ENCODE data around the gene SLC35B2.

SLC35B2 gene

GRCh38 chr6:44254191-44255104 is 2.9 kb downstream of the SLC35B2 start:
- no peak for DNase-seq (ENCODE audit: low read depth in 2 of 2)

GRCh38 chr6:44253307-44254101 is 3.8 kb downstream of the SLC35B2 start:
- no peak for DNase-seq (ENCODE audit: low read depth in 2 of 2)

GRCh38 chr6:44251576-44252524 is 5.5 kb downstream of the SLC35B2 start:
- DNase-seq (ENCODE audit: low read depth in 2 of 2), result no peak

DNA sequence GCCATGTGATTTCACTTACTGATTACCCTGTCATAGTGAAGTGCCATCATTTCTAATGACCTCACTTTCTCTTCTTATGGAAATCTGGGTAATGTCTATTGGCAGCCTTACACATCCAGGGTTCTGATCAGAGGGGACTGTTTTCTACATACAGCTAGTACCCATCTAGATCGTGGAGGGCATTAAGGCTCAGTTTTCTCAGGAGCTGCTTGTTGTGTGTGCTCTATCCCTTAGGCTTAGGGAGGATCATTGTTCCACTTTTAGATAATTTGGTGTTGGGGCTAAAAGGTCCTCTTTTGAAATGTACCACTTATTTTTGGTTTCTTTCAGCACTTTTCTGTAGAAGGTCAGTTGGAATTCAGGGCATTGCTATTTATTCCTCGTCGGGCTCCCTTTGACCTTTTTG is 6.6 kb downstream of the SLC35B2 start:
- no peak for DNase-seq (ENCODE audit: low read depth in 2 of 2)

- DNase-seq (ENCODE audit: low read depth in 2 of 2), result no peak
Measured at GRCh38 chr6:44250067-44250717, 7.1 kb downstream of the SLC35B2 start.

- DNase-seq (ENCODE audit: low read depth in 2 of 2), result no peak
Measured at GRCh38 chr6:44249082-44249748, 8.1 kb downstream of the SLC35B2 start.

DNA sequence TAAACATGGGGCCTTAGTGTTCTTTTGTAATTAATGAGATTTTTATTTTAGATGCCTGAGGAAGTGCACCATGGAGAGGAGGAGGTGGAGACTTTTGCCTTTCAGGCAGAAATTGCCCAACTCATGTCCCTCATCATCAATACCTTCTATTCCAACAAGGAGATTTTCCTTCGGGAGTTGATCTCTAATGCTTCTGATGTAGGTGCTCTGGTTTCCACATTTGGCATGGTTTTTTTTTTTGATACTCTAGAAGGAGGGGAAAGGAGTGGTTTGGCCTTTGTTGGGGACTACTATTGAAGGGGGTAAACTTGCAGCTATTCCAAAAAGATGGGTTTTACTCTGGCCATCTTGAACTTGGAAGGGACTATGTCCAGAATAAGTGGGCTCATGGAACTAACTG is 8.7 kb downstream of the SLC35B2 start:
- DNase-seq (ENCODE audit: low read depth in 2 of 2), result no peak

GRCh38 chr6:44247338-44248302 is 9.7 kb downstream of the SLC35B2 start:
- peak; percentile 88 to 90 for DNase-seq (ENCODE audit: low read depth in 2 of 2)

DNA sequence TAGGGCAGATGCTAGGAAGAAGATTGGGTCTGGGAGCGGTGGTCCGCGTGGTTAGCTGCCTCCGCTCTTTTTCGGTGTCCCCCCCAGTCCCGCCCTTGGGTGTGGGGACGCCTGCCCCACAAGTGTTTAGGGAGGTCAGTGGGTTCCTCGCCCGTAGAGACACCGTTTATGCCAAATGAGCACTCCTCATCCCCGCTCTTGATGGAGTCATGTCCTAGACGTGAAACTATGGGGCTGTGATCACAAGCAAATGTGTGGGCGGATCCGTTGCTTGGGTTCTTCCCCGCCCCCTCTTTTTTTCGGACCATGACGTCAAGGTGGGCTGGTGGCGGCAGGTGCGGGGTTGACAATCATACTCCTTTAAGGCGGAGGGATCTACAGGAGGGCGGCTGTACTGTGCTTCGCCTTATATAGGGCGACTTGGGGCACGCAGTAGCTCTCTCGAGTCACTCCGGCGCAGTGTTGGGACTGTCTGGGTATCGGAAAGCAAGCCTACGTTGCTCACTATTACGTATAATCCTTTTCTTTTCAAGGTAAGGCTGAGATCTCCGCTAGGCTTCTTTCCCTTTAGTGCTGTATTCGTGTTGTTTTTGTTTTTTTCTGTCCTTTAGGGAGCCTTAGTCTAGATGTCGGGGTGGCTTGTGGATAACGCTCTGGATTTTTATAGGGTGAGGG is 10.5 kb downstream of the SLC35B2 start, which contains the start of gene HSP90AB1:
Gene HSP90AB1 (plus strand): TSS at position 439 of the 675 bp plus-strand sequence. CDS start 1,529 bp downstream, outside the sequence.
- DNase-seq (ENCODE audit: low read depth in 2 of 2), result peak; percentile 91 to 98

- DNase-seq (ENCODE audit: low read depth in 2 of 2), result peak; percentile 69 to 75
Measured at GRCh38 chr6:44245912-44246662, 11.2 kb downstream of the SLC35B2 start.

DNA sequence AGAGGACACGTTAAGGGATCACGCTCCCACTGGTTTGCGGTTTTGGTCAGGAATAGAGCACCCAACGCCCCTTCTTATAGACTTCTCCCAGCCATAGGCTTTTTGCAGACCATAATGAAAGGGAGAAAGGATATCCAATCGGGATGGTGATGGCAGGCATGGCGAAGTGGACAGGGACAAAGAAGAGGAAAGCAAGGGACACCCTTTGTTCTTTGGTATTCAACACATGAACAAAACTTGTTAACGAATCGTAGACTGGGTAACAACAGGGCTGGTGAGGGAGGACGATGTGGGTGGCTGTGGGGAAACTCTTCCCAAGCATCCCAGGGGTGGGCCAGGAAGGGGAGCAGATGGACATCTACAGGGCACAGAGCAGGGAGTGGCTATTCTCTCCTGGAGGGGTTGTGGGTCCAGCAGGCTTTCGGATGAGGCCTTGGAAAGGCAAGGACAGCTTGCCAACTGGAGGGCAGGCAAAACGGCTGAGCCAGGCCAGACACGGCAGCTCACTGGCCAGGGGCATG is 11.9 kb downstream of the SLC35B2 start:
- DNase-seq (ENCODE audit: low read depth in 2 of 2), result no peak

GRCh38 chr6:44243345-44243744 is 14.0 kb downstream of the SLC35B2 start:
- DNase-seq (ENCODE audit: low read depth in 2 of 2), result no peak

GRCh38 chr6:44238687-44239350 is 18.5 kb downstream of the SLC35B2 start:
- no peak for DNase-seq (ENCODE audit: low read depth in 2 of 2)

DNA sequence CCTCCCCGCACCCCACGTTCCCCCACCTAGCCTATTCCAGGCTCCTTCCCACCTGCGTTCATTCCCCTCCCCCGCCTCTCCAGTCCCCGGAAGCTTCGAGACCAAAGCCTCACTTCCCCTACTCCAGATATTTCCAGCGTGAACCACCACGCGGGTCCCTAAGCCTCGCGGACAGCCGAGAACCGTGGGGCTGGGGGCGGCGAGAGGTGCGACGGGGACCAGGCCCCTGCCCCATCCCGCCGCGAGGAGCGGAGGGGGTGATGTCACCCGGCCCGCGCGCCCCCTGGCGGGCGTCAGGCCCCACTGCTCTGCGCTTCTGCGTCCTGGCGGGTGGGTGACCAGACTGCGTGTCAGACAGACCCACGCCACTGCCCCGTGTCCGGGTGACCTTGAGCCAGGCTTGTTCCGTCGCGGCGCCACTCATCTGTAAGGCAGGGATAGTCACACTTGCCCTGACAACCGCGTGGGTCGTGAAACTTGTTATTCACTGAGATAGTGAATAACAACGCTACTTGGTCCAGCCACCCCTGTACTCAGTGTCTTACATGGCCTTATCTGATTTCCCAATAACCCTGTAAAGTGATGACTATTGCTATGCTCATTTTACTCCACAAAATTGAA is 19.4 kb downstream of the SLC35B2 start:
- DNase-seq (ENCODE audit: low read depth in 2 of 2), result peak; percentile 48 to 55

DNA sequence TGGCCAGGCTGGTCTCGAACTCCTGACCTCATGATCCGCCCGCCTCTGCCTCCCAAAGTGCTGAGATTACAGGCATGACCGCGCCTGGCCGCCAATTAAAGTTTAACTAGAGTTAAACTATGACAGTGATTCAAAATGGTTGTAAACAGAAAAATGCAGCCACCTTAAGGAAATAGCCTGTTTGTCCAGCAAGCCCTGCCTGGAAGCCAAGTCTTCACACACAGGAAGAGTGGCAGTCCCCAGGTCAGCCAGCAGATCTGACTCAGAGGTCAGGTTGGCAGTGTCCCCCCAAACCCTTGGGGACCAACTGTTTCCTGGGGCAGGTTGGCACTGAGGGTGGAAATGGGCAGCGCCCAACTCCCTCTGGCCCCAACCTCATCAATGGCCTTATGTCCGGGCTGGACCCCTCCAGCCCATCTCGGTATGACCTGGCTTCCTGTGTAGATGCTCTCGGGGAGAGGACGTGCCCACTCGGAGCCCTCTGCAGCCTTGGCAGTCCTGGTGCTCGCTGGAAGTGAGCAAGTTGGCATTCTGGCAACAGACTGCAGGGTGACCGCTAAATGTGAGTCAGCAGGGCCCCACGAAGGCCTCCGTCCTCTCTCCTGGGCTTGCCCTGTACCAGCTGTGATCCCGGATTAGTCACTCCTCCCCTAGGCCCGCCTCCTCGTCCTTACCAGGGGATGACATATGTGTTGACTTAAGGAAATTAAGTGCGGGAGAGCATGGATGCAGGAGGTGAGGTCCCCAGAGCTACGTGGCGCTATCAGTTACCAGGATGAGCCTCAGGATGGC is 20.1 kb downstream of the SLC35B2 start:
- peak; percentile 44 to 56 for DNase-seq (ENCODE audit: low read depth in 2 of 2)

Measured in activated CD8-positive, alpha-beta memory T cell treated with anti-CD3 and anti-CD28 coated beads for 4 hours (primary cell).